ENCODE results near the gene MRM3. TPM values are rescaled to one million over a fixed set of nuclear protein-coding genes. Genes with fewer than 3 reads are reported as not detected.

The MRM3 gene
- total RNA-seq, 2 experiments from 2014 or later, result 29.5 to 47.1 TPM

GRCh38 chr17:802481-802880 is 20.3 kb downstream of the MRM3 start:
- no peaks in the 10 kb centered on the region for H4K20me1 ChIP-seq (ENCODE audit: insufficient read depth, low read length)
- H3K4me3 ChIP-seq (ENCODE audit: low read depth, low read length, poor library complexity, severe bottlenecking), result no peak overlapping the region
- H3K4me2 ChIP-seq (ENCODE audit: low read length), result no peak overlapping the region
- TF ChIP-seq CTCF (conservative IDR thresholded peaks at IDR 0.05; ENCODE audit: low read length) (no peak), EZH2phosphoT487 (IDR thresholded peaks at IDR 0.05; ENCODE audit: borderline replicate concordance, low read depth, low read length) (no peak)
- H3K9me2 ChIP-seq (ENCODE audit: insufficient read depth, low read length), result no peaks in the 10 kb centered on the region
- no peaks in the 10 kb centered on the region for H3K4me1 ChIP-seq (ENCODE audit: insufficient read depth, low read length, poor library complexity, severe bottlenecking)
- H3K9me3 ChIP-seq (ENCODE audit: low read length), result no peaks in the 10 kb centered on the region
- DNase-seq (ENCODE audit: low spot score), result no peak
- no peaks in the 10 kb centered on the region for H3K36me3 ChIP-seq (ENCODE audit: insufficient read depth, low read length)
- BruUV-seq (replicated peaks), result no TSS peak
- H3K27ac ChIP-seq (ENCODE audit: low read depth, low read length, poor library complexity, severe bottlenecking), result no peak overlapping the region
- CTCF ChIA-PET (ENCODE audit: unreplicated experiment), result no interaction called here
- POLR2A ChIA-PET, result no interaction called here
- intact Hi-C loops (cut with micrococcal nuclease; ENCODE audit: unreplicated experiment), result no loop called here
- no peaks in the 10 kb centered on the region for H3K79me2 ChIP-seq (ENCODE audit: insufficient read depth, low read depth, low read length)
- H2AFZ ChIP-seq (ENCODE audit: low read length), result no peak overlapping the region

GRCh38 chr17:802901-803881 is 21.0 kb downstream of the MRM3 start:
- intact Hi-C loops (cut with micrococcal nuclease; ENCODE audit: unreplicated experiment), result no loop called here
- Histone ChIP-seq H3K27ac (ENCODE audit: low read depth, low read length, poor library complexity, severe bottlenecking) (no peak overlapping the region), H3K79me2 (ENCODE audit: insufficient read depth, low read depth, low read length) (no peaks in the 10 kb centered on the region), H3K4me2 (ENCODE audit: low read length) (no peak overlapping the region), H3K9me3 (ENCODE audit: low read length) (no peaks in the 10 kb centered on the region), H3K4me1 (ENCODE audit: insufficient read depth, low read length, poor library complexity, severe bottlenecking) (no peaks in the 10 kb centered on the region), H3K9me2 (ENCODE audit: insufficient read depth, low read length) (no peaks in the 10 kb centered on the region), H2AFZ (ENCODE audit: low read length) (no peak overlapping the region), H4K20me1 (ENCODE audit: insufficient read depth, low read length) (no peaks in the 10 kb centered on the region), H3K4me3 (ENCODE audit: low read depth, low read length, poor library complexity, severe bottlenecking) (no peak overlapping the region), H3K36me3 (ENCODE audit: insufficient read depth, low read length) (no peaks in the 10 kb centered on the region)
- BruUV-seq (replicated peaks), result no TSS peak
- TF ChIP-seq CTCF (conservative IDR thresholded peaks at IDR 0.05; ENCODE audit: low read length) (no peak), EZH2phosphoT487 (IDR thresholded peaks at IDR 0.05; ENCODE audit: borderline replicate concordance, low read depth, low read length) (no peak)
- no peak for DNase-seq (ENCODE audit: low spot score)
- ChIA-PET POLR2A (no interaction called here), CTCF (ENCODE audit: unreplicated experiment) (no interaction called here)
